PC-3 (cell line): ENCODE data around the gene DTD1.

Source experiments
- EZH2 ChIP-seq: fragments of 300-600 bp; sonication (generic); IDR thresholded peaks from one replicate; pipeline ENCODE4 v1.6.1; 2017; ENCODE audit warnings: antibody characterized with exemption, mild to moderate bottlenecking, low read length; ENCODE audit not compliant: unreplicated experiment
- EZH2phosphoT487 ChIP-seq: fragments of 300-600 bp; sonication (generic); IDR thresholded peaks from 2 replicates; pipeline ENCODE4 v1.6.1; 2018; ENCODE audit warnings: mild to moderate bottlenecking, antibody characterized with exemption, low read length, borderline replicate concordance
- TF ChIP-seq, protein P1 (sequence below): fragments of 300-600 bp; sonication (generic); conservative IDR thresholded peaks from 2 replicates; pipeline ENCODE4 v1.5.1; 2017; ENCODE audit warnings: antibody characterized with exemption, low read depth, mild to moderate bottlenecking, low read length

DNA sequence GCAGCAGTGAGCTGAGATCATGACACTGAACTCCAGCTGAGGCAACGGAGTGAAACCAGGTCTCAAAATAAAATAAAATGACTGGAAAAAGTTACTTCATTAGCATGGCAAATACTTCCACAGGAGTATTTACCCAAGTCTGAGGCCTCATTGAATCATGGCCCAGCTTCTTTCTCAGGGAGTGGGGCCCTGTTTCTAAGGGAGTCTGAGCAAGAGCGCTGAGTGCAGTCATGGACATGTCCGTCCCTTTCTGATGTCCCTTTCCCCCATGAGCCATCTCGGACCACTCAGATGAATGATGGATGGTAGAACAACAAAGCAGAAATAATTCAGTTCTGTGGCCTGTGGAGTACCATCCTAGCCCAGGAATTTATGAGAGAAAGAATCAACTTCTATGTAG is 7.8 kb upstream of the DTD1 start:
- TF ChIP-seq EZH2 (no peak), EZH2phosphoT487 (no peak)
- TF ChIP-seq, protein P1, sequence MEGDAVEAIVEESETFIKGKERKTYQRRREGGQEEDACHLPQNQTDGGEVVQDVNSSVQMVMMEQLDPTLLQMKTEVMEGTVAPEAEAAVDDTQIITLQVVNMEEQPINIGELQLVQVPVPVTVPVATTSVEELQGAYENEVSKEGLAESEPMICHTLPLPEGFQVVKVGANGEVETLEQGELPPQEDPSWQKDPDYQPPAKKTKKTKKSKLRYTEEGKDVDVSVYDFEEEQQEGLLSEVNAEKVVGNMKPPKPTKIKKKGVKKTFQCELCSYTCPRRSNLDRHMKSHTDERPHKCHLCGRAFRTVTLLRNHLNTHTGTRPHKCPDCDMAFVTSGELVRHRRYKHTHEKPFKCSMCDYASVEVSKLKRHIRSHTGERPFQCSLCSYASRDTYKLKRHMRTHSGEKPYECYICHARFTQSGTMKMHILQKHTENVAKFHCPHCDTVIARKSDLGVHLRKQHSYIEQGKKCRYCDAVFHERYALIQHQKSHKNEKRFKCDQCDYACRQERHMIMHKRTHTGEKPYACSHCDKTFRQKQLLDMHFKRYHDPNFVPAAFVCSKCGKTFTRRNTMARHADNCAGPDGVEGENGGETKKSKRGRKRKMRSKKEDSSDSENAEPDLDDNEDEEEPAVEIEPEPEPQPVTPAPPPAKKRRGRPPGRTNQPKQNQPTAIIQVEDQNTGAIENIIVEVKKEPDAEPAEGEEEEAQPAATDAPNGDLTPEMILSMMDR: no peak
